Thyroid gland (tissue), 4 donors: ENCODE measurements around the gene NVL.

ENCODE experiments used
- POLR2A ChIP-seq, 2 donors: fragments of 450-650 bp; IDR thresholded peaks; one replicate each; pipeline ENCODE4 v1.6.1; 2017; ENCODE audit warnings: antibody characterized with exemption in 2 of 2, mild to moderate bottlenecking in 2 of 2, moderate library complexity in 1 of 2
- TF ChIP-seq, protein P1 (sequence below), 6 experiments: fragments of 200-600 bp in 3 of 6; fragments of 450-650 bp in 3 of 6; sonication (generic) in 3 of 6; IDR thresholded peaks; one replicate each; pipeline ENCODE4 v1.5.1; 2016 to 2019; ENCODE audit warnings: antibody characterized with exemption in 6 of 6, mild to moderate bottlenecking in 2 of 6, inconsistent platforms in 1 of 6, moderate library complexity in 1 of 6

- TF ChIP-seq, protein P1, sequence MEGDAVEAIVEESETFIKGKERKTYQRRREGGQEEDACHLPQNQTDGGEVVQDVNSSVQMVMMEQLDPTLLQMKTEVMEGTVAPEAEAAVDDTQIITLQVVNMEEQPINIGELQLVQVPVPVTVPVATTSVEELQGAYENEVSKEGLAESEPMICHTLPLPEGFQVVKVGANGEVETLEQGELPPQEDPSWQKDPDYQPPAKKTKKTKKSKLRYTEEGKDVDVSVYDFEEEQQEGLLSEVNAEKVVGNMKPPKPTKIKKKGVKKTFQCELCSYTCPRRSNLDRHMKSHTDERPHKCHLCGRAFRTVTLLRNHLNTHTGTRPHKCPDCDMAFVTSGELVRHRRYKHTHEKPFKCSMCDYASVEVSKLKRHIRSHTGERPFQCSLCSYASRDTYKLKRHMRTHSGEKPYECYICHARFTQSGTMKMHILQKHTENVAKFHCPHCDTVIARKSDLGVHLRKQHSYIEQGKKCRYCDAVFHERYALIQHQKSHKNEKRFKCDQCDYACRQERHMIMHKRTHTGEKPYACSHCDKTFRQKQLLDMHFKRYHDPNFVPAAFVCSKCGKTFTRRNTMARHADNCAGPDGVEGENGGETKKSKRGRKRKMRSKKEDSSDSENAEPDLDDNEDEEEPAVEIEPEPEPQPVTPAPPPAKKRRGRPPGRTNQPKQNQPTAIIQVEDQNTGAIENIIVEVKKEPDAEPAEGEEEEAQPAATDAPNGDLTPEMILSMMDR (IDR thresholded peaks at IDR 0.05) = no peak
- TF ChIP-seq POLR2A (IDR thresholded peaks at IDR 0.05) = no peak
Observed at GRCh38 chr1:224276771-224277487, 53.0 kb downstream of the NVL start.
